Kidney capillary endothelial cell (primary cell): ENCODE measurements around the gene ADGRE1.
A peak's percentile ranks its signal among the peaks of the same experiment; 100 is the strongest.
"Not testable (repeated sequence)": the region's sequence is repeated elsewhere in the genome, so short reads cannot be mapped to it uniquely, and the experiment has no call there.

Experiments used
- DNase-seq: peaks from one replicate; pipeline ENCODE4 v3.0.0-alpha.2; 2018; ENCODE audit warnings: low spot score

ADGRE1 gene

DNA sequence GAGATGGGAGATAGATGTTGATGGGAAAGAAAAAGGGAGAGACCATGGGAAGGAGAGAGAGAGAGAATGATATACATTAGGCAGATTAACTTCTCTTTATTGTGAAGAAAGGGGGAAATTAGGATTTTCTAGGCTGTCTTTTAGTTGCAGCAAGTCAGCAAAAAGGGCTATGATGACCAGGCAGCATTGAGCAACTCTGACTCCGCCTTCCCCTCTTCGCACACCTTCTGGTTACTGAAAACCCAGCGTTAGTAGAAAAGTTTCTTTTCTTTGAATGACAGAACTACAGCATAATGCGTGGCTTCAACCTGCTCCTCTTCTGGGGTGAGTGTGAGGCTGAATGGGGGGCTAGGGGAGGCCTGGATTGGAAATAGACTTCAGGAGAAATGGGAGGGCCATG is at the start of gene ADGRE1:
ADGRE1 (plus strand) TSS at position 264 of the 400 bp plus-strand sequence; CDS start at position 294, 30 bp downstream.
- no peak for DNase-seq

GRCh38 chr19:6838062-6838655 is 49.2 kb upstream of the ADGRE1 start:
- no peak for DNase-seq

DNA sequence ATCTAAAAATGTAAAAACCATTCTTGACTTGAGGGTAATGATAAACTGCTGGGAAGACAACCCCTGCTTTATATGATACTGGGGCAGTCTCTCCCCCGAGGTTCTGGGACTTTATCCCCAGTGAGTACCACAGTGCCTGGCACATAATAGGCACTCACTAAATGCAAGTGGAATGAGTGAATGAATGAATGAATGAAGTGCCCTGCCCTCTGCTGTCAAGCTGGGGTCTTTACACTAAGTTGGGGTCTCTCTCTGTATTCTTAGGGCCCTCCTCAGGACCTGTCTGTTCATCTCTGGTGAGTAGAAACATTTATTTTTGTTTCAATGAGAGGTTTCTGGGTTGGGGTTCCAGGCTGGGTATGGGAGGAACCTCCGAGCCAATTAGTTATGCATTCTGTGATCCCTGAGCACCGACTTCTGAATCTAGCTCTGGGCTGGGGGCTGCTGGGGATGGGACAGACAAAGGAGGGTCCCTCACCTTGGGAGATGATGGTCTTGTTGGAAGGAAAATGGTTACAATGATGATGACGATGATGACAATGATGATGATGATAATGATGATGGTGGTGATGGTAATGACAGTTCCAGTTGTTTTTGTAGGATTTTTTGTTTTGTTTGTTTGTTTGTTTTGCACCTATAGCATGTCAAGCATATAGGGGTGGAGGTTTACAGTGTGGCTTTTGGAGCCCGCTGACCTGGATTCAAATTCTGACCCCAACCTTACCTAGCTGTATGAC is 44.3 kb upstream of the ADGRE1 start:
- DNase-seq, result no peak

- DNase-seq, result no peak
Measured at GRCh38 chr19:6847828-6848200, 39.6 kb upstream of the ADGRE1 start.

DNA sequence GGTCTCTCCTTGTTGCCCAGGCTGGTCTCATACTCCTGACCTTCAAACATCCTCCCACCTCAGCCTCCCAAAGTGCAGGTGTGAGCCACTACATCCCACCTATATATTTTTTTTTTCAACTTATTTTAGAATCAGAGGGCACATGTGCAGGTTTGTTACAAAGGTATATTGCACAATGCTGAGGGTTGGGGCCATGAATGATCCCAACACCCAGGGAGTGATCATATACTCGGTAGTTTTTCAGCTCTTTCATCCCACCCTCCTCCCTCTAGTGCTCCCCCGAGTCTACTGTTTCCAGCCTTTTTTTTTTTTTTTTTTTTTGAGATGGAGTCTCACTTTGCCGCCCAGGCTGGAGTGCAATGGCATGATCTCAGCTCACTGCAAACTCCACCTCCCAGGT is 38.4 kb upstream of the ADGRE1 start:
- DNase-seq, result no peak

DNA sequence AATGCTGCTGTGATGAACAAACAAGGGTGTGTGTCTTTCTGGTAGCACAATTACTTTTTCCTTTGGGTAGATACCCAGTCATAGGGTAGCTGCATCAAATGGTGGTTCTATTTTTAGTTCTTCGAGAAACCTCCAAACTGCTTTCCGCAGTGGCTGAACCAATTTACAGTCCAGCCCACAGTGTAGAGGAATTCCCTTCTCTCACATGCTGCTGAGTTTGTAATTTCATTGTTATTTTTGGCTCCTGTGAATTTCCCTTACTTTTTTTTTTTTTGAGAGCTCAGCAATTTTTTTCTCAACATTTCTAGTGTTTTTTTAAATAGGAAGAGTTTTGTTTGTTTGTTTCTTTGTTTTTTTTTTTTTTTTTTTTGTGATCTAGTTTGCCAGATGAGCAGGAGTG is 37.5 kb upstream of the ADGRE1 start:
- no peak for DNase-seq

- no peak for DNase-seq
Measured at GRCh38 chr19:6851359-6851758, 36.0 kb upstream of the ADGRE1 start.

- no peak for DNase-seq
Measured at GRCh38 chr19:6852001-6852400, 35.4 kb upstream of the ADGRE1 start.

DNA sequence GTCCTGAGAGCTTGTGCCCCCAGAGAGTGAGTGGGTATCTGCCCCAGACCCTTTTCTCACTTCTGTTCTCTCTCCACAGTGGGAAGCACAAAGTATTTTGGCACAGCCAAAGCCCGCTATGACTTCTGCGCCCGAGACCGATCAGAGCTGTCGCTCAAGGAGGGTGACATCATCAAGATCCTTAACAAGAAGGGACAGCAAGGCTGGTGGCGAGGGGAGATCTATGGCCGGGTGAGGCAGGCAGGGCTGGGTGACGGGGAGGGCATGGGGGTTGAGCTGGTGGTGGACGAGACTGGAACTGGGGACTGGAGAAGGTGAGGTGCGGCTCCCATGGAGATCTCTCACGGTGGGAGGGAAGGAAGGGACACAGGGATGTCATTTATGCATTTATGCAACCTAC is 33.5 kb upstream of the ADGRE1 start:
- no peak for DNase-seq

DNA sequence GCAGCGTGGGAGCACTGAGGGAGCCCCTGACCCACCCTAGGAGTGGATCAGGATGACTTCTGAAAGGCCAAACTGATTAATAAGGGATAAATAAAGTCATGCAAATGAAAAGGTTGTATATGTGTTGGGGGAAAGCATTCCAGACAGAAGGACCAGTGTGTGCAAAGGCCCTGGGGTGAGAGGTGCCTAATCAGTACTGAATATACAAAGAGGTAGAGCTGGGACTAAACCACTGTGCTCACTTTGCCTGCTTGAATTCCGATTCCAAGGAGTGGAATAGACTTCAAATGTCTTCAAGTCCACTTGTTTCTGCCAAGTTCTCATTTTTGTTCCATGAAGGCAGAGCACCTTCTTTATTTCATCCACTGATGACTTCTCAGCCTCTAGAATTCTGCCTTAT is 32.6 kb upstream of the ADGRE1 start:
- DNase-seq, result no peak

- DNase-seq, result no peak
Measured at GRCh38 chr19:6856749-6857372, 30.5 kb upstream of the ADGRE1 start.

- no peak for DNase-seq
Measured at GRCh38 chr19:6861683-6862286, 25.6 kb upstream of the ADGRE1 start.

GRCh38 chr19:6862673-6863078 is 24.7 kb upstream of the ADGRE1 start:
- peak; percentile 86 for DNase-seq

DNA sequence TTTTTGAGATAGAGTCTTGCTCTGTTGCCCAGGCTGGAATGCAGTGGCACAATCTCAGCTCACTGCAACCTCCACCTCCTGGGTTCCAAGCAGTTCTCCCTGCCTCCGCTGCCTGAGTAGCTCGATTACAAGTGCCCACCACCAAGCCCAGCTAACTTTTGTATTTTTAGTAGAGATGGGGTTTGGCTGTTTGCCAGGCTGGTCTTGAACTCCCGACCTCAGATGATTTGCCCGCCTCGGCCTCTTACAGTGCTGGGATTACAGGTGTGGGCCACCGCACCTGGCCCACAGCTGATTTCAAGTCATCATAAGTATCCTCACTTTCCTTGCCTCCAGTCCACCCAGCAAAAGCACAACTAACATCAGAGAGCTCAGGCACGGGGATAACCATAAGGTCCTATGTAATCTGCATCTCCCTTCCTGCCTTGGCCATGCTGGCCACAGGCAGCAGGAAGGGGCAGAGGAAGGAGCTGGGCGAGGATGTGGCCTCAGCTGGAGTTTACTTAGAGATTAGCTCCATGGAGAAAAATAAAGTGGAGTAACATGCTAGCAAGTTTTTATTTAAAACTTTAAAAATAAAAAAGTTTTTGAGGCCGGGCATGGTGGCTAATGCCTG is 22.9 kb upstream of the ADGRE1 start:
- DNase-seq, result no peak

DNA sequence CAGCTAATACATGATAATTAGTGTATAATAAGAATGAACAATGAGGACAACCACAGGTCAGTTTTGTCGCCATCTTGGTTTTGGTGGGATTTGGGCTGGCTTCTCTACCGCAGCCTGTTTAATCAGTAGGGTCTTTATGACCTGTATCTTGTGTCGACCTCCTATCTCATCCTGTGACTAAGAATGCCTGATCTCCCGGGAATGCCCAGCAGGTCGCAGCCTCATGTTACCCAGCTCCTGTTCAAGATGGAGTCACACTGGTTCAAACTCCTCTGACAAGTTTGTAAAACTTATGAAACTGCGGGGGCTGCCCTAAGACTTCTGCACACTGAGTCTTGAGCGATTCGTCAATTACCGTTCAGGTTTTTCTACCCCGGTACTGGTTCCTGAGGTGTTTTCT is 21.5 kb upstream of the ADGRE1 start:
- no peak for DNase-seq

DNA sequence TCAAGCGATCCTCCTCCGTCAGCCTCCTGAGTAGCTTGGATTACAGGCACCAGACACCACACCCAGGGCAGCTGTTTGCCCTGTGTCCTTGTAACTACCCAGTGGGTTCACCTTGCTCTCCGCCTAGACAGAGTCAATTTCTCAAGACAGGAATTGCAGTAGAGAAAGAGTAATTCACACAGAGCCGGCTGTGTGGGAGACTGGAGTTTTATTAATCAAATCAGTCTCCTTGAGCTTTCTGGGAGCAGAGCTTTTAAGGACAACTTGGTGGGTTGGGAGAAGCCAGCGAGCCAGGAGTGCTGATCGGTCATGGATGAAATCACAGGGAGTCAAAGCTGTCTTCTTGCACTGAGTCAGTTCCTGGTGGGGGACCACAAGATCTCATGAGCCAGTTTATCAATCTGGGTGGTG is 20.6 kb upstream of the ADGRE1 start:
- no peak for DNase-seq

DNA sequence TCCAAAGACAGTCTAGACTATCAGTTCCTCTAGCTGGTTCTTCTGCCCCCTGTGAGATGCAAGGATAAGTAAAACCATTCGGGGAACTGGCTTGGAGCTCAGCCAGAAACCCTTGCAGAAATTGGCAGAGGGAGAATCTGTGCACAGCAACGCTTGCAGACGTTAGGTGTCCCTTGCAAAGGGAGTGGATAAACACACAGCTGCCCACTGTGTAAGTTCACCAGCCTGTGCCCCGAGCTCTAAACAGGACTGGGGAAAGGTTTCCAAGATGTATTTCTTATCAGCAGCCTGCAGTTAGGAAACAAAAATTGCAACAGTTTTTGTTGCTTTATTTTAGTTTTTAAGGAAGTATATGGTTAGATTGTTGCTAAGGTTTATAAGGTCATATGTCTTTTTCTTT is 19.0 kb upstream of the ADGRE1 start:
- no peak for DNase-seq

DNA sequence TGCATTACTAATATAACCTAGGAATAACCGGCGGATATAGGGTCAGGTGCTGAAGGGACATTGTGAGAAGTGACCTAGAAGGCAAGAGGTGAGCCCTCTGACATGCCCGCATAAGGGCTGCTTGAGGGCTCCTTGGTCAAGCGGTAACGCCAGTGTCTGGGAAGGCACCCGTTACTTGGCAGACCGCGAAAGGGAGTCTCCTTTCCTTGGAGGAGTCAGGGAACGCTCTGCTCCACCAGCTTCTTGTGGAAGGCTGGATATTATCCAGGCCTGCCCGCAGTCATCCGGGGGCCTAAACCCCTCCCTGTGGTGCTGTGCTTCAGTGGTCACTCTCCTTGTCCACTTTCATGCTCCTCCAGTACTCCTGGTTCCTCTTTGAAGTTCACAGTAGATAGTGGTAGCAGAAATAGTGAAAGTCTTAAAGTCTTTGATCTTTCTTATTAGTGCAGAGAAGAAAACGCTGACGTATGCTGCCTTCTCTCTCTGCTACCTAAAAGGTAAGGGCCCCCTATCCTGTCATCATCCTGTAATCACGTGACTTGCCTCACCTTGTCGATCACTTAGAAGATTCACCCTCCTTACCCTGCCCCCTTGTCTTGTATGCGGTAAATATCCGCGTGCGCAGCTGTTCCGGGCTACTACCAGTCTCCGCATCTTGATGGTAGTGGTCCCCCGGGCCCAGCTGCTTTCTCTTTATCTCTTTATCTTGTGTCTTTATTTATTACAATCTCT is 18.1 kb upstream of the ADGRE1 start:
- not testable (repeated sequence) for DNase-seq

- DNase-seq, result no peak
Measured at GRCh38 chr19:6873708-6874431, 13.5 kb upstream of the ADGRE1 start.

DNA sequence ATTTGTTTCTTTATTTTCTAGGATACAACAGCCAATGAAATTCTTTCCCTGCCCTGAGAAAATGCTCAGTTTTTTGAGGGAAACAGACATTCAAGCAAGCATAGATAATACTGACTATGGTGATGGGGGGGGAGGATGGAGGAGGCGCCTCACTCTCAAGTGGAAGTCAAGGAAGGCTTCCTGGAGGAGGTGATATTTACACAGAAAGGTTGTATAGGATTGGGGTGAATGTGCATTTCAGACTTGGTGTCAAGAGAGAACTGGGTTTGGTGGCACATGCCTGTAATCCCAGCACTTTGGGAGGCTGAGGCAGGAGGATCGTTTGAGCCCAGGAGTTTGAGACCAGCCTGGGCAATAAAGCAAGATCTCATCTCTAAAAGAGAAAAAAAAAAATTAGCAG is 12.2 kb upstream of the ADGRE1 start:
- no peak for DNase-seq

DNA sequence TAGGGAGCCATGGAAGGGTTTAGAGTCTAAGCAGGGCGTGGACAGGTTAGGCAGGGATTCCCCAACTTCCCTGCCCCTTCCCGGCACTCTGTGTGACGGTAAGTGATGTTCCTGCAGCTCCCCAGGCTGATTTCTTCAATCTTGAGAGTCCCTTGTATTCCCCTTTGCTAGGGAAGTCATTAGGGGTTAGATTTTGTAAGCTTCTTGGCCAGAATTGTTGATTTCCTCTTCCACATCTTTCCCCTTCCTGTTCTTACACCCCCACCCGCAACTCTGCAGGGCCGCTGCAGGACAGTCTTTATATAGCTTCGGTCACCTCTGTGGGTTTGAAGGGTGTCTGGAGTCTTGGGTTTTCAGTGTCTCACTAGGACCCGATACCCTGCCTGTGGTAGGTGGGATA is 10.6 kb upstream of the ADGRE1 start:
- DNase-seq, result no peak
